Caco-2 (cell line): ENCODE results near the gene GALNT12. TPM values are rescaled to one million over a fixed set of nuclear protein-coding genes. Genes with fewer than 3 reads are reported as not detected.

Source experiments
- BruUV-seq: library from RNA; stranded (reverse); fragments of 400-500 nt; replicated peaks from 2 replicates; lab custom pipeline; 2021; lab: Mats Ljungman, UMichigan
- CTCF ChIA-PET: fragments of 300-600 bp; sonication (Branson Sonifier 250); formaldehyde crosslinking; loops from one replicate; lab custom pipeline; 2022; ENCODE audit warnings: antibody characterized with exemption; lab: Charles Lee
- POLR2A ChIA-PET: fragments of 300-600 bp; sonication (Branson Sonifier 250); formaldehyde crosslinking; loops from one replicate; lab custom pipeline; 2022; ENCODE audit warnings: antibody characterized with exemption; lab: Charles Lee
- DNase-seq, 2 experiments: peaks; one replicate each; pipeline versions ENCODE4 v3.0.0 to v3.0.0-alpha.2; 2020 to 2022
- H3K27me3 ChIP-seq: replicated peaks from 2 replicates; pipeline ENCODE4 v1.6.0; 2011; ENCODE audit warnings: low read length; ENCODE audit not compliant: control insufficient read depth, insufficient read depth
- H3K36me3 ChIP-seq: 2 replicates; pipeline ENCODE4 v1.5.1; 2011; ENCODE audit warnings: low read length; ENCODE audit not compliant: control insufficient read depth, insufficient read depth
- H3K4me1 ChIP-seq: fragments of 250-450 bp; sonication (Bioruptor Pico); 2 replicates; pipeline ENCODE4 v1.5.1; 2020; ENCODE audit warnings: mild to moderate bottlenecking
- H3K4me3 ChIP-seq: 2 replicates; pipeline ENCODE4 v1.5.1; 2011; ENCODE audit warnings: low read depth, mild to moderate bottlenecking, control low read depth, low read length
- H3K9me3 ChIP-seq: fragments of 250-450 bp; sonication (Bioruptor Pico); 2 replicates; pipeline ENCODE4 v1.5.1; 2020; ENCODE audit warnings: mild to moderate bottlenecking, moderate library complexity
- H3K27ac Mint-ChIP-seq: one replicate; pipeline ENCODE4 v1.8.0; 2022; ENCODE audit warnings: mixed read lengths; ENCODE audit not compliant: unreplicated experiment
- H3K27me3 Mint-ChIP-seq: one replicate; pipeline ENCODE4 v1.8.0; 2022; ENCODE audit warnings: mixed read lengths; ENCODE audit not compliant: insufficient read depth, unreplicated experiment
- H3K36me3 Mint-ChIP-seq: one replicate; pipeline ENCODE4 v1.8.0; 2022; ENCODE audit warnings: mild to moderate bottlenecking, mixed read lengths; ENCODE audit not compliant: insufficient read depth, unreplicated experiment
- H3K4me1 Mint-ChIP-seq: one replicate; pipeline ENCODE4 v1.8.0; 2022; ENCODE audit warnings: low read depth, mixed read lengths; ENCODE audit not compliant: unreplicated experiment
- H3K4me3 Mint-ChIP-seq: one replicate; pipeline ENCODE4 v1.8.0; 2022; ENCODE audit warnings: mild to moderate bottlenecking, moderate library complexity, mixed read lengths; ENCODE audit not compliant: unreplicated experiment
- H3K9me3 Mint-ChIP-seq: one replicate; pipeline ENCODE4 v1.8.0; 2022; ENCODE audit warnings: mixed read lengths; ENCODE audit not compliant: unreplicated experiment
- CTCF ChIP-seq, 2 experiments: fragments of 200-600 bp in 1 of 2; IDR thresholded peaks; 1 replicate in 1 of 2; 2 replicates in 1 of 2; pipeline versions ENCODE4 v1.5.1 to v1.8.0; 2011 to 2022; ENCODE audit warnings: antibody characterized with exemption in 1 of 2, control low read depth in 1 of 2, inconsistent platforms in 1 of 2, low read depth in 1 of 2, low read length in 1 of 2, mild to moderate bottlenecking in 1 of 2, moderate library complexity in 1 of 2; ENCODE audit not compliant: insufficient read depth in 1 of 2, severe bottlenecking in 1 of 2, unreplicated experiment in 1 of 2
- intact Hi-C: fragments of 100-400 bp; cut with micrococcal nuclease; formaldehyde crosslinking; loops from one replicate; pipeline ENCODE4 v1.10.0; 2022; ENCODE audit not compliant: unreplicated experiment
- total RNA-seq: library from RNA; stranded (reverse); gene quantifications from 2 replicates; pipeline ENCODE4 v1.2.3, GENCODE V29; 2022

GALNT12 gene
- total RNA-seq, 1 experiment from 2014 or later: 3.6 TPM

- Mint-ChIP-seq H3K36me3 (no peaks in the 10 kb centered on the region), H3K27me3 (peaks cover 11% of the 10 kb centered on the region), H3K9me3 (no peaks in the 10 kb centered on the region), H3K4me3 (no peak overlapping the region), H3K27ac (no peak overlapping the region), H3K4me1 (no peaks in the 10 kb centered on the region)
- H3K9me3 ChIP-seq: no peaks in the 10 kb centered on the region
- no peaks in the 10 kb centered on the region for H3K27me3 ChIP-seq
- DNase-seq: no peak
- no peak for TF ChIP-seq CTCF (IDR thresholded peaks at IDR 0.05; ENCODE audit: insufficient read depth in 1 of 2, low read depth in 1 of 2, low read length in 1 of 2, severe bottlenecking in 1 of 2, unreplicated experiment in 1 of 2)
- intact Hi-C loops: no loop called here
- no peaks in the 10 kb centered on the region for H3K36me3 ChIP-seq
- CTCF ChIA-PET: no interaction called here
- BruUV-seq: no TSS peak
- H3K4me3 ChIP-seq: no peak overlapping the region
- POLR2A ChIA-PET: no interaction called here
- no peaks in the 10 kb centered on the region for H3K4me1 ChIP-seq
Observed at GRCh38 chr9:98874721-98875255, 67.3 kb downstream of the GALNT12 start.

- H3K27me3 Mint-ChIP-seq: peaks cover 11% of the 10 kb centered on the region
Observed at GRCh38 chr9:98875536-98875935, 68.1 kb downstream of the GALNT12 start.

GRCh38 chr9:98877311-98877710 lies 69.8 kb downstream of the GALNT12 start:
- H3K9me3 ChIP-seq: no peaks in the 10 kb centered on the region
- Mint-ChIP-seq H3K9me3 (no peaks in the 10 kb centered on the region), H3K27ac (no peak overlapping the region), H3K4me1 (no peaks in the 10 kb centered on the region), H3K4me3 (no peak overlapping the region), H3K27me3 (peaks cover 21% of the 10 kb centered on the region), H3K36me3 (no peaks in the 10 kb centered on the region)
- H3K27me3 ChIP-seq: no peaks in the 10 kb centered on the region; the same call in 1 of the 2 replicates
- ChIA-PET CTCF (no interaction called here), POLR2A (no interaction called here)
- H3K4me1 ChIP-seq: no peaks in the 10 kb centered on the region
- BruUV-seq: no TSS peak
- DNase-seq: no peak
- intact Hi-C loops: no loop called here
- no peaks in the 10 kb centered on the region for H3K36me3 ChIP-seq
- no peak for TF ChIP-seq CTCF (IDR thresholded peaks at IDR 0.05; ENCODE audit: insufficient read depth in 1 of 2, low read depth in 1 of 2, low read length in 1 of 2, severe bottlenecking in 1 of 2, unreplicated experiment in 1 of 2)
- H3K4me3 ChIP-seq: no peak overlapping the region

More at GRCh38 chr9:98875536-98875935, 68.1 kb downstream of the GALNT12 start:
- Mint-ChIP-seq H3K4me1 (no peaks in the 10 kb centered on the region), H3K36me3 (no peaks in the 10 kb centered on the region), H3K27ac (no peak overlapping the region), H3K9me3 (no peaks in the 10 kb centered on the region), H3K4me3 (no peak overlapping the region)
- H3K27me3 ChIP-seq: no peaks in the 10 kb centered on the region; the same call in 1 of the 2 replicates
- intact Hi-C loops: no loop called here
- no peak for TF ChIP-seq CTCF (IDR thresholded peaks at IDR 0.05; ENCODE audit: insufficient read depth in 1 of 2, low read depth in 1 of 2, low read length in 1 of 2, severe bottlenecking in 1 of 2, unreplicated experiment in 1 of 2)
- BruUV-seq: no TSS peak
- H3K4me3 ChIP-seq: no peak overlapping the region
- no peak for DNase-seq
- H3K9me3 ChIP-seq: no peaks in the 10 kb centered on the region
- POLR2A ChIA-PET: no interaction called here
- CTCF ChIA-PET: no interaction called here
- no peaks in the 10 kb centered on the region for H3K4me1 ChIP-seq
- no peaks in the 10 kb centered on the region for H3K36me3 ChIP-seq
